ENCODE measurements around the gene PUM1.

The PUM1 gene

DNA sequence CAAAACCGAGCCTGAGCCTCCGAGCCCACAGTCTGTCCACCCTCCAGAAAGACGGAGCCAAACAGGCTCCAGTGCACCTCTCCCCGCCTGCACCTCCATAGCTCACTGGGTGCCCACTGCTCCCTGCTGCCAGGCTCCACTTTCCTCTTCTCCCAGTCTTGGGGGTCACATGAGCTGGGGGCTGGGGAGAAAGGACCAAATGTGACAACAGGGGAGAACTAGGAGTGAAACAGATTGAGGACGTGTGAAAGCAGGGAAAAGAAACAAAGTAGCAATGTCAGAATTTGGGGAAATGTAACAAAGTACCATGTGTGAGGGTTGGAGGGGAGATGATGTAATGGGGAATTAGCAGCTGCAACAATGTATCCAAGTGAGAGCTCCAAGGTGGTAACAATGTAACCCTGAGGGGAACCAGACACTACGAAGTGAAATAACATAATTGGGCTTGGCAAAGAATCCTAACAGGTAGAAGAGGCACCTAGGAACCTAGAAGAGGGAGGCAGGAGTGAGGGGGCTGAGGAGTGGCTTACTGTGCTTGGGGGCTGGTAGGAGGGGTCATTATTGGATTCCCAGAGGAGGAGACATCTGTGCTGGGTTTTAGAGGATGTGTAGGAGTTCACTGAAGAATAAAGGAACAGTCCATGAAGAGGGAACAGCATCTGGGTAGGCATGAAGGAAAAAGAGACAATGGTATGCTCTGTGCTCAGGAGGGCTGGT, 169.4 kb downstream of the PUM1 start:
- TF ChIP-seq, protein P1, sequence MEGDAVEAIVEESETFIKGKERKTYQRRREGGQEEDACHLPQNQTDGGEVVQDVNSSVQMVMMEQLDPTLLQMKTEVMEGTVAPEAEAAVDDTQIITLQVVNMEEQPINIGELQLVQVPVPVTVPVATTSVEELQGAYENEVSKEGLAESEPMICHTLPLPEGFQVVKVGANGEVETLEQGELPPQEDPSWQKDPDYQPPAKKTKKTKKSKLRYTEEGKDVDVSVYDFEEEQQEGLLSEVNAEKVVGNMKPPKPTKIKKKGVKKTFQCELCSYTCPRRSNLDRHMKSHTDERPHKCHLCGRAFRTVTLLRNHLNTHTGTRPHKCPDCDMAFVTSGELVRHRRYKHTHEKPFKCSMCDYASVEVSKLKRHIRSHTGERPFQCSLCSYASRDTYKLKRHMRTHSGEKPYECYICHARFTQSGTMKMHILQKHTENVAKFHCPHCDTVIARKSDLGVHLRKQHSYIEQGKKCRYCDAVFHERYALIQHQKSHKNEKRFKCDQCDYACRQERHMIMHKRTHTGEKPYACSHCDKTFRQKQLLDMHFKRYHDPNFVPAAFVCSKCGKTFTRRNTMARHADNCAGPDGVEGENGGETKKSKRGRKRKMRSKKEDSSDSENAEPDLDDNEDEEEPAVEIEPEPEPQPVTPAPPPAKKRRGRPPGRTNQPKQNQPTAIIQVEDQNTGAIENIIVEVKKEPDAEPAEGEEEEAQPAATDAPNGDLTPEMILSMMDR (IDR thresholded peaks at IDR 0.05) = no peak

DNA sequence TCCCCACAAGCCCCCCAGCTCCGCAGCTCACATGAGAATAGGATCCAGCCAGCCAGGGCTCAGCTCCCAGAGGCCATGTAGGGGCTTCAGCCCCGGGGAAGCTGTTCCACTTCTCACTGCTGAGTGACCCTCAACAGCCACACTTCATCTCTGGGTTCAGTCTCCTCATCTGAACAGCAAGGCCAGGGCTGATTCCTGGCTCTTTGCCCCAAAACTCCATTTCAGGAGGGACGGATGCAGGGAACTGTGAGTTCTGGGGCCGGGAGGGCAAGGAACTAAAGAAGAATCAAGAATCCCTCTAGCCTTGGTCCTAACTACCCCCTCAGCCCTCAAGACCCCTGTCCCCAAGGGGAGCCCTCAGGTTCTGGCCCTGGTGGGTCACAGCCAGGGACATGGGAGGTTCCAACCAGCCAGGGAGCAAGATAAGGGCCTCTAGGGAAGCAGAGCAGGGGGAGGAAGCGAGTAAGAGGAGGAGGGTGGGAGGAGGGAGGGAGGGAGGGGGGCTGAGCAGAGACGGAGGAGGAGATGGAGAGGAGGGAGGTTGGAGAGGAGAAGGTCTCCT, 170.1 kb downstream of the PUM1 start:
- TF ChIP-seq, protein P1 (IDR thresholded peaks at IDR 0.05) = no peak

DNA sequence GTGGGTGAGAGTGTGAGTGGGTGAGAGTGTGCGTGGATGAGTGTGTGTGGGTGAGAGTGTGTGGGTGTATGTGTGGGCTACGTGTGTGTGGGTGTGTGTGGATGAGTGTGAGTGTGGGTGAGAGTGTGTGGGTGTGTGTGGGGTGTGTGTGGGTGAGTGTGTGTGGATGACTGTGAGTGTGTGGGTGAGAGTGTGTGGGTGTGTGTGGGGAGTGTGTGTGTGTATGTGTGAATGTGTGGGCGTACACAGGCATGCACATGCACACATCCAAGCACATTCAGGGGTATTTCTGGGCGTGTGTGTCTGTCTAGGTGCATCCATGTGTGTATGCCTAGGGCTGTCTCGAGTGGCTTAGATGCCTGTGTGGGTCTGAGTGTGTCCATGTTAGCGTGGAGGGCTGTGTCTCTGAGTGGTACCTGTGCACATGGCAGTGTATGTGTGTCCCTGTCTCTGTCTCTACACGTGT, 171.0 kb downstream of the PUM1 start:
- TF ChIP-seq, protein P1 (IDR thresholded peaks at IDR 0.05) = no peak

DNA sequence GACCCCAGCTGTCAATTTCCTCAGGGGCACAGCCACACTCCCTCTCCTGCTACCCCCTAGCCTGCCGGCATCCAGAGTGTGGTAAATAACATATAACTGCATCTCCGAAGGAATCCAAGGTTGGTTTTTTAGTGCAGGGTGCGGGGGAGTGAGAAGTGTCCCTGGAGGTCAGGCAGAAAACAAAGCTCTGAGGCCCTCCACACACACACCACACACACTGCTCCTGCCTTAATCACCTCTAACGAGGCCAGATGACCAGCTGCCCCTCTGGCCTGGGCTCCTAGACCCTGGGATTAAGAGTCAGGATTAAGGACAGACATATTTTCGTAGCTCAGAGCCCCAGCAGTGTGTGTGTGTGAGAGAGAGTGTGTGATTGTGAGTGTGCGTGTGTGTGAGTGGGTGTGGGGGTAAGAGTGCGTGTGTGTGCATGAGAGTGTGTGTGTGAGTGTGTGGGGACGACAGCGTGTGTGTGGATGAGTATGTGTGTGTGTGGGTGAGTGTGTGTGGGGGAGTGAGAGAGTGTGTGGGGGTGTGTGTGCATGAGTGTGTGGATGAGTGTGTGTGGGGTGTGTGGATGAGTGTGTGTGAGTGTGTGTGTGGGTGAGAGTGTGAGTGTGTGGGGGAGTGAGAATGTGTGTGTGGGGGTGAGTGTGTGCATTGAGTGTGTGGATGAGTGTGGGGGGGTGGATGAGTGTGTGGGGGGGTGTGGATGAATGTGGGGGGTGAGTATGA, 171.6 kb downstream of the PUM1 start:
- TF ChIP-seq, protein P1 (IDR thresholded peaks at IDR 0.05) = no peak

DNA sequence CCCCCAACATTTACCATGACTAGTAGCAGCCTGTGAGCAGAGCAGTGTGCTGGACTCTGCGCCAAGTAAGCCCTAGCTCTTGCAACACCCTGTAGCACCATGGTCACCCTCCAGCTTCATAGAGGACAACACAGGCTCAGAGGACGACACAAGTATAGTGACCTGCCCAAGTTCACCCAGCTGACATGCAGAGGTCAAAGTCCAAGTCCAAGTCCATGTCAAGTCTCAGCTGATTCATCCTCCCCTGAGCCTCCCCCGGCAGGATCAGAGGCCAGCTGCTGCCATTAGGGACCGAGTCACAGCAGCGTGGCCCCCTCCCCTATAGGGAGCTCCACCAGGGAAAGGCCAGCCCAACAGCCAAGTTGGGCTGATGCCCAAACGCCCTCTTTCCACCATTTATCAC, 172.8 kb downstream of the PUM1 start:
- TF ChIP-seq, protein P1 (IDR thresholded peaks at IDR 0.05) = no peak

DNA sequence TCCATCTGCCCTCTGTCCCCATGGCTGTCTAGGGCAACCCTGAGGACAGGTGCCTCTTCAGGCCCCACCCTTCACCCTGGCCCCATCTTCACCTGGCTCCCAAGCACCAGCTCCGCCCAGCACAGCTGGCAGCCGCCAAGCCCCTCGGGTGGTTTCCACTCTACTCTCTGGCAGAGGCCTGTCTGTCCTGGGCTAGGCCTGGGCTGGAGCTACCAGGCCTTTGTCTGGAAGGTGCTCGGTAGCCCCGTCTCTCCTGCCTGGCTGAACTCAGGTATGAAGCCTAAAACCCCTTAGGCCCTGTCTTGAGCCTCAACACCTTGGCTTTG, 174.3 kb downstream of the PUM1 start:
- TF ChIP-seq, protein P1 (IDR thresholded peaks at IDR 0.05) = no peak

DNA sequence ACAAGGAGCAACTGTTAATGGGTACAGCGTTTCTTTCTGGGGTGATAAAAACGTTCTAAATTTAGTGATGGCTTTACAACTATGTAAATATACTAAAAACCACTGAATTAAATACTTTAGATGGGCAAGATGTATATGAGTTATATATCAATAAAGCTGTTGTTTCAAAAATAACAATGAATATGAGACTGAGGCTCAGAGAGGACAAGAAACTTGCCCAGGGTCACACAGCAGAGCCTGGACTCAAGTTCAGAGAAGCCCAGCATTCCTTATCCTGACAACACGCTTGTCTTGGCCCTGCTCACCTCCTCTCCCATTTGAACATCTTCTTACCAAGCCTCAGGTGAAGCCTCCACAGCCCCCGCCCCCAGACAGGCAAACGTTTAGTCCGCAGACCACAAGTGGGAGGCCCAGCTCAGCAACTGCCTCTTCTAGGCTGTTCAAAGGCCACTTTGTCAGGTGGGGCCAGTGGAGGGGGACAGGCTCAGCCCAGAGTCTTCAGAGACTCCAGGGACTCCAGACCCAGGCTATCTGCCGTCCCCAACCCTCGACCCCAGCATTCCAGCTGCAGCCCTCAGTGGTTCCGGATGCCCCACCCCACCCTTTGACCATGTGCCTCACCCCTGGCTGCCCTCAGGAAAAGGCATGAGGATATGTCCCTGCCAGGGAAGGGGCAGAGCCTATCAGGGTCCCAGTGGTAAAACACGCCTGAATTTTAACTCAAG, 174.9 kb downstream of the PUM1 start:
- TF ChIP-seq, protein P1 (IDR thresholded peaks at IDR 0.05) = no peak
